ENCODE results near the gene NEAT1.

DNA sequence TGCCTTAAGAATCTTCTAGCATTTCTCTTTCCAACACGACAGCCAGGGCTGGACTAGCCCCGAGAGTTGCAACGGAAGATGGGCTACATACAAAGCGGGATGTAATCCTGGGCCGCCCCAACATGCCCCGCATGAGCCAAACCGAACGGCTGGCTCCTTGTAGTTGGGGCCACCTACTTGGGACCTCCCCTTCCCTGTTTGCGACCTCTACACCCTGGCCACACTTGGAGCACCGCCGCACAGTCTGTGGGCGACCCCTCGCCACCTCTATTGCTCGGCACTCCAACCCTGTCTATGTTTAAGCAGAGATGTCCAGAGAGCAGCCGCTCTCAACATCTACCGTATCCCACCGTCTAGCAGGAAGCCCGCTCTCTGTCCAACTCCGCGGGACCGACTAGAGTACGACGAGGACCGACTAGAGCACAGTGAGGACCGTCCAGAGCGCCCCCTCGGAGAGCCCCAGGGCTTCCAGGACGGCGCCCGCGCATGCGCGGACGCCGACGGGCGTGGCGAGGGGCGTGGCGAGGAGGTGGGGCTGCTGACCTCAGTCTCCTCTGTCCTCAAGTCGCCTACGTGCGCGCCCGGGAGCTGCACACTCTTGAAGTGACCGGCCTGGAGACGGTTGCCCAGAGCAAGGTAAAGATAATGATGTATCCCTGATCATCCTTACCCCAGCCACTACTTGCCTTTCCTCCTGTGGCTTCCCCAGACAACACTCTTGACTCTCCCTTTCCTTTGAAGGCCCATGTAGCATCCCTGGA is 32.3 kb downstream of the NEAT1 start:
- TF ChIP-seq POLR2A (IDR thresholded peaks at IDR 0.05; ENCODE audit: low read depth, low read length) (peak; percentile 93), TAF1 (IDR thresholded peaks at IDR 0.05; ENCODE audit: low read depth, low read length) (peak; percentile 78; the same call in 1 of the 2 replicates), POLR2AphosphoS5 (IDR thresholded peaks at IDR 0.05; ENCODE audit: low read depth, low read length) (peak; percentile 93), POU2F2 (IDR thresholded peaks at IDR 0.05; ENCODE audit: low read depth, low read length) (no peak; the same call in 1 of the 2 replicates), PAX5 (IDR thresholded peaks at IDR 0.05; ENCODE audit: insufficient read depth, low read length, severe bottlenecking) (no peak), SPI1 (IDR thresholded peaks at IDR 0.05; ENCODE audit: low read depth, low read length) (no peak)

Measured in GM12891 (cell line).